Activated CD4-positive, alpha-beta T cell treated with anti-CD3 and anti-CD28 coated beads, Interleukin-2, Interleukin-4, amounts not matched to agents 100 ng/mL and 50 ng/mL, durations not matched to agents 16 hours and 8 hours (primary cell): ENCODE results near the gene UCP3.
"Not testable (repeated sequence)": the region's sequence is repeated elsewhere in the genome, so short reads cannot be mapped to it uniquely, and the experiment has no call there.

Experiments
- DNase-seq: peaks from one replicate; pipeline ENCODE4 v3.0.0-alpha.2; 2020; ENCODE audit warnings: low spot score

Gene UCP3

DNA sequence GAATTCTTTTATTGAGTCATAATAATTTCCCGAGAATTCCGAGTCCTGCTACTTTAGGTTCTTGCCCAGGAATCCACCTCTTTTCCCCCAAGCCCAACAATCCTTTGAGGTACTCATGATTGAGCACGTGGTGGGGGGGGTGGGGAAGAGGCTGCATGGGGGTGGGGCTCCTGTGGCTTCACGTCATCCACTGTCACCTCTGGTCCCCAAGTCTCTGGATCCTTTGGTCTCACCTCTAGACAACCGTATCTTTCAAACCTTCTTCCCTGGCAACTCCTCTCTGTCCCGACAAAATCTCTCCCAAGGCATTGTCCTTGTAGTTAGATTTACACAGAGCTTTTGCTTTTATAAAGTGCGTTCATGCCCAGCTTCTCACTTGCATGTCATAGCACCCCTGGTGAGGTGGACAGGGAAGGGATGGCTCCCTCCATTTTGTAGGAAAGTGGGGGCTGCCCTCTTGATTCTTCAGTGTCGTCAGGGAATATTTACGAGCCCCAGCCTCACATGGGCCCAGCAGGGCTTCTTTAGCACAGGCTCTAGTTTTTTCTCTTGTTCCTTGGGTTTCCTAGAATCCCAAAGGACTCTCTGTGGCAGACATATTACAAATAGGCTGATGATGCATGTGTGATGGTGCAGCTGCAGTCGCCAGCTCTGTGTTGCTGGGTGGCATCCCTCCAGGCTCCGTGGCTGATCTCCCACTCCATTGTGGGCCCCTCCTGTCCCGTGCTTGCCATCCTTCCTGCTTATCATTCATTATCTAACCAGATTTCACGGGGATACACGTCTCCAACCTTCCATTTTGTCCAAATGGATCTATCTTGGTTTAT is 8.4 kb downstream of the UCP3 start:
- peak; percentile 45 for DNase-seq

DNA sequence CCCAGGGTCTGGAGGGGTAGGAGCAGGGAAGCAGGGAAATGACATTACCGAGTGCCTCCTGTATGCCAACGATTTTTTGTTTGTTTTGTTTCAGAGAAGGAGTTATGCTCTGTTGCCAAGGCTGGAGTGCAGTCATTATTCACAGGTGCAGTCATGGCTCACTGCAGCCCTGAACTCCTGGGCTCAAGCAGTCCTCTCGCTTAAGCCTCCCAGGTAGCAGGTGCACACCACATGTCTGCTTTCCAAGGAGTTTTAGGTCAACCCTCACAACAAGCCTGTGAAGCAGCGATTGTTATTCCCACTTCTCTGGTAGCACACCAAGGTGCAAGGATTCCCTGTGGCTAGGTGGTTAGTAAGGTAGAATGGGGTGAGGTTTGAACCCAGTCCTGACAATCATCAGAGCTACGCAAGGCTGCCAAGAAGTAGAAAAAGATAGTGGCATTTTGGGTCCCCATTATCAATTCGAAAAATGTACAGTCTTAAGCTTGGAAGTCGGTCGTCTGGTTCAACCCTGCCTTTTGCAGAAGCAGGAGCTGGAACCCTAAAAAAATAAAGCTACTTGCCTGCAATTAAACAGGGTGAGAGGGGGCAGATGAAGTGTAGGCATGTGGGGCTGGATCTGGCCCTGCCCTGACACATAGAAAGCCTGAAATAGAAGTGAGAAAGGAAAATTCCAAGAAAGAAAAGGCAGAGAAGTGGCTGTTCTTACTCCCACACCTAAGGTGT is 9.1 kb downstream of the UCP3 start:
- no peak for DNase-seq

DNA sequence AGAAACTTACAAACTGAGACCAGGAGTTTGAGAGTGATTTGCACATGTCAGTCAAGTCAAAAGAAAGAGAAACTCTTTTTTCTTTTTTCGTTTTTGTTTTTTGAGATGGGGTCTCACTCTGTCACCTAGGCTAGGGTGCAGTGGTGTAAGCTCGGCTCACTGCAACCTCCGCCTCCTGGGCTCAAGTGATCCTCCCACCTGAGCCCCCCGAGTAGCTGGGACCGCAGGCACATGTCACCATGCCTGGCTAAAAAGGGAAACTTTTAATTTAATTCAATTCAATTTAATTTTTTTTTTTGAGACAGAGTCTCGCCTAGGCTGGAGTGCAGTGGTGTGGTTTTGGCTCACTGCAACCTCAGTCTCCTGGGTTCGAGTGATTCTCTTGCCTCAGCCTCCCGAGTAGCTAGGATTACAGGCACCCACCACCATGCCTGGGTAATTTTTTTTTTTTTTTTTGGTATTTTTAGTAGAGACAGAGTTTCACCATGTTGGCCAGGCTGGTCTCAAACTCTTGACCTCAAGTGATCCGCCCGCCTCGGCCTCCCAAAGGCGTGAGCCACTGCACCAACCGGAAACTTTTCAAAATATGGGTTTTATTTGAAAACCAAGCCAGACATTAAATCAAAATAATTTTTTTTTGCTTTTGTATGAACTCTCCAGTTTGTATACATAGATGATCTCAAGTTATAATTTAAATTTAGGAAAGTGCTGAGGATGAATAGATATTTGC is 9.9 kb downstream of the UCP3 start:
- DNase-seq = no peak

DNA sequence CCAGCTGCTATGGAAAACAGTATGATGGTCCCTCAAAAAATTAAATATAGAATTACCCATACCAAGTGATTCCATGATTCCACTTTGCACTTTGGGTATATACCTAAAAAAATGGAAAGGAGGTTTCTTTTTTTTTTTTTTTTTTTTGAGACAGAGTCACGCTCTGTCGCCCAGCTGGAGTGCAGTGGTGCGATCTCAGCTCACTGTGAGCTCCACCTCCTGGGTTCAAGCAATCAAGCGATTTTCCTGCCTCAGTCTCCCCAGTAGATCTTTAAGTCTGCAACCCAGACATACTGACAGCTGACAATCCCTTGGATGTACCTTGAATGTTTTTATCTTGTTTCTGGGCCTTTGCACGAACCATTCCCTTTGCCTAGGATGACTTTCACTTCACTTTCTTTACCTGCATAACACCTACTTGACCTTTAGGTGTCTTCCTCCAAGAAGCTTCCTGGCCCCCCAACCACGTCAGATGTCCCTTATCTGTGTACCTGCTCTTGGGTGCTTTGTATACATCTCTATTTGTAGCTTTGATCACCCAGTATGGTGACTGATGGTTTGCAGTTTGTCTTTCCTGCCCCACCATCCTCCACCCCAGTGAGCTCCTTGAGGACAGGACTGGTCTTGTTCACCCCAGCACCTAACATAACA is 11.6 kb downstream of the UCP3 start:
- no peak for DNase-seq

DNA sequence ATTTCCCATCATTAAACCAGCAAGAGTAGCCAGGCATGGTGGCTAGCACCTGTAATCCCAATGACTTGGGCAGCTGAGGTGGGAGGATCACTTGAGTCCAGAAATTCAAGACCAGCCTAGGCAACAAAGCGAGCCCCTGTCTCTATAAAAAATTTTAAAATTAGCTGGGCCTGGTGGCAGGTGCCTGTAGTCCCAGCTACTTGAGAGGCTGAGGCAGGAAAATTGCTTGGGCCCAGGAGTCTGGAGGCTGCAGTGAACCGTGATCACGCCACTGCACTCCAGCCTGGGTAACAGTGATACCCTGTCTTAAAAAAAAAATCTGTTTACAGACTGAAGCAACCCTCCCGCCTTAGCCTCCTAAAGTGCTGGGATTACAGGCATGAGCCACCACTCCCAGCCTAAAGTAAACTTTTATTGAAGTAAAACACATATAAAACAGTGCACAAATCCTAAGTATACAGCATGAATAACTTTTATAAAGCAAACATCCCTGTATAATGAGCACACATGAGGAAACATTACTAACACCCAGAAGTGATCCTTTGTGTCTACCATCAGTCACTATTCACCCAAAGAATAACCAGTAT is 12.6 kb downstream of the UCP3 start:
- no peak for DNase-seq

DNA sequence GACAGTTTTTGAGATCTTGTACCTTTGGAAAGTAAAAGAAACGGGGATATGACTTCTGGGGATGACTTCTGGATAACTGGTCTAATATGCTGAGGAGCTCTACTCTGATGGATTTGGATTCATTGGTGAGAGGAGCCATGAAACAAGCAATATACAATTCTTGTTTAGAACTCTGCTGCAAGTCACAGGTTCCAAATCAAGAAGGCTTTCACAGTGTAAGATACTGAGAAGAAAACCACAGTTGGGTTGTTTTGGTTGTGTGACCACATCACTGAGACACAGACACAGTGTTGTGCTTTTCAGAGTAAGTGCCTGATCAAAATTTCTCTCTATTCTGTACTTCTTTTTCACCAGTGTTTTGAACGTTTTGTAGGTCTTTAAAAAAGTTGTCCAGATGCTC is 13.2 kb downstream of the UCP3 start:
- peak; percentile 65 for DNase-seq

DNA sequence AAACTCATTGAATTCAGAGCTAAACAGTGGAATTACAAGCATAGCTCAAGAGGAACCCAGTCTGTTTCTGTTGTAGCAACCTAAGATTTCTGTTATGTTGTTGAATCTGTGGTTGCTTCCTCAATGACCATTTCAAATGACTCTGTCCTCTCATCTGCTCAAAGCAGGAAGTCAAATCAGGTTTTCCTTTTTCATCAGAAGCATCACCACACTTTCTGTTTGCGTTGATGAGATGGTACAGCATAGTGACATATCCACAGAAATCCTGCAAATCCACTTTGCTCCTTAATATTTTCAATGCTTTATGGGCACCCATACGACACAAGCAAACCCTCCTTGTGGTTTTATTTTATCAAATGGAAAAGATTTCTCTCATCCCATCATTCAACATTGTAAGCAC is 13.6 kb downstream of the UCP3 start:
- peak; percentile 85 for DNase-seq

DNA sequence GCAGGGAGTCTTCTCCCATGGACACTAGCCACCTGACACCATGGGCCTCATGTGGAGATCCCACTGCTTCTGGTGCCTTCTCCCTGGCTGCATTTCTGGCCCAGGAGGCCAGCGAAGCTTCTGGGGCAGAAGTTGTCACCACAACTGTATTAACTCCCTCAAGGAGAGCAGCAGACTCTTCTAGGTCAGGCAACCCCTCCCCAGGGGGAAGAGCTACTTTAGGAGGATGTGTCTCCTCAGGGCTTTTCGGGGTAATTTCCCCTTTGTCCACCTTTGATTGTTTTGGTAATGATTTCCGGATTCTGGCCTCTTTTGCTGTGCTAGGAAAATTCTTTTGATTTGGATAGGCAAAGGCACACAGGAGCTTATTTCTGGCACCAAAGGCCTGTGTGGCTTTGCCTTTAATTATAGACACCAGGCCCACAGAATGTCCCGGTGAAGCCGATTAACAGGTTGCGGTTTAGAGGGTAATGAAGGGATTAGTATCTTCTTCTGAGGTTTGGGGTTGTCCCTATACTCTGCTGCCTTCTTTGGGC is 17.3 kb downstream of the UCP3 start:
- DNase-seq = no peak

DNA sequence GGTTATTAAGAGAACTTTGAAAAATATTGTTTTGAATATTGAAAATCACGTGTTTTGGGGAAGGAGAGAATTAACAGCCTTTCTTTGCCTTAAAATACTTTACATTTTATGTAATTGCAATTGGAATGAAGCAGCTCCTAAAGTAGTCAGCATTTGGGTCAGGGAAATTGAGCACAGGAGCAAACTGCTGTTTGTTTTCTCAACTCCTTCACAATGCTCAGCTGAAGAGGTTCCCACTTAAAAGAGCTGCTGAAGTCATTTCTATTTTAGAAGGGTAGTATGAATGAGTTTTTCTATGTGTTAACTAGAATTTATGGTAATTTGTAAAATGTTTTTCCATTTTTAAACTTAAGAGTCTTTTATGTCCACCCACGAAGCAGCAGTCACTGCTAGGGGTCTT is 18.2 kb downstream of the UCP3 start:
- no peak for DNase-seq

DNA sequence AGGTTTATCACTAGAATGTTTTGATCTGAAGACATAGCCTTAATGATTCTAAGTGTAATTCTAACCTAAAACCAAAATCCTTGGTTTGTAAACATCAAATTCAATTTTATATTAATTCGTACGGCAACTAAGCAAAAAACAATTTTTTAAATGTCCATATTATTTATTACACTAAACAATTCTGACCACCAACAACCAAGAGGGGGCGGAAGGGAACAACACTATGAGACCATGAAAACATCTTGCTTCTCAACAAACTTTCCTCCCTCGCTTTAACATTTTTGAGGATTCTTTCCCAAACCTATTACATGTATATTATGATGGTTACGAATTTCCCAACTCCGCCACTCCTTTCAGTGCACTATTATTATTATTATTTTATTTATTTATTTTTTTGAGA is 19.7 kb downstream of the UCP3 start:
- no peak for DNase-seq

DNA sequence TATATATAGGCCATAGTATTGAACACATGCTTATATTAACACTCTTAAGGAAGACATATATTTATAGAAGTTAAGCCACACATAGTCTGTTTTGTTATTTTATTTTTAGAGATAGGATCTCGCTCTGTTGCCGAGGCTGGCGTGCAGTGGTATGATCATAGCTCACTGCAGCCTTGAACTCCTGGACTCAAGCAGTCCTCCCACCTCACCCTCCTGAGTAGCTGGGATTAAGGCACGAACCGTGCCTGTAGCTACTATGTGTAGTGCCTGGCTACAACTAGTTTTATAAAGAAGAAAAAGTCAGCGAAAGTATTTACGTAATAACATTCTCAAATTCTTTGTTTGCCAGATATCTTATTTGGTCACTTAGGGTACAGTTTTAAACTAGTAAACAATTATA is 20.7 kb downstream of the UCP3 start:
- DNase-seq = no peak

DNA sequence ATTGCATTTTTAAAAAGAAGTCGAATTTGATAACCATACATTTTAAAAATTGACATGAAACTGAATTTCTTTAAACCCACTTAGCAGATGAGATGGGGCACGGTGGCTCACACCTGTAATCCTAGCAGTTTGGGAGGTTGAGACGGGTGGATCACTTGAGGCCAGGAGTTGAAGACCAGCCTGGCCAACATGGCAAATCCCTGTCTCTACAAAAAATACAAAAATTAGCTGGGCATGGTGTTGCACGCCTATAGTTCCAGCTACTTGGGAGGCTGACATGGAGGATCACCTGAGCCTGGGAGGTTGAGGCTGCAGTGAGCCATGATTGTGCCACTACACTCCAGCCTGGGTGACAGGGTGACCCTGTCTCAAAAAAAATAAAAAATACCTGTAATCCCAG is 23.2 kb downstream of the UCP3 start:
- DNase-seq = not testable (repeated sequence)

DNA sequence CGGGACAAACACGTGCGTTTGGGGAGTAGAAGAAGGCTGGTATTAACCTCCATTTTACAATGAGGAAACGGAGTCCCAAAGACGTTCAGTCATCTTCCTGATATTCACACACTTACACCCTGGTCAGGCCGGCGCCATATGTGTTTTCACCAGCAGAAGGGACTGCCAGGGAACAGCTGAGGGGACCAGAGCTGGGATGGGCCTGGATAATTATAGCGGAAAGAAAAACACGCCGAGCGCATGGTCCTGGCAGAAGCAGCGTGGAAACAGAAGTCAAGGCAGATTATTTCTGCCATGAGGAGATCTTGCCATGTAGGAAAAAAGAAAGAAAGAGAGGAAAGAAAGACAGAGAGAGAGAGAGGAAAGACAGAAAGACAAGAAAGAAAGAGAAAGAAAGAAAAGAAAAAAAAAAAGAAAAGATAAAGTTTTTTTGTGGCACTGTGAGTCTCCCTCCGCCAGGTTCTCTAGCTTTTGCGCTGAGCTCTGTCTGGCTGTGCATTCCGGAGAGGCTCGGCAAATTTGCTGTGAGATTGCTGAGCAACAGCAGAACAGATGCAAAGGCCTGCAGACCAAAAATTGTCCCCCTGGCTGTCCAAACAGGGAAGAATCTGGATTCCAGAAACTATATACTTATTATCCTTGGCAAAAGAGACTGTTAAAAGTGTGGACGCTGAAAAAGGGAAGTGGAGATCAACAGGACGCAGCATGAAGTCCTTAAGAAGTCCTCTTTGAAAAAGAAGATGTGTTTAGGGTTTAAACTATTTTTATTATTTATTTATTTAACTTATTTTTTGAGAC is 24.9 kb downstream of the UCP3 start:
- no peak for DNase-seq

DNA sequence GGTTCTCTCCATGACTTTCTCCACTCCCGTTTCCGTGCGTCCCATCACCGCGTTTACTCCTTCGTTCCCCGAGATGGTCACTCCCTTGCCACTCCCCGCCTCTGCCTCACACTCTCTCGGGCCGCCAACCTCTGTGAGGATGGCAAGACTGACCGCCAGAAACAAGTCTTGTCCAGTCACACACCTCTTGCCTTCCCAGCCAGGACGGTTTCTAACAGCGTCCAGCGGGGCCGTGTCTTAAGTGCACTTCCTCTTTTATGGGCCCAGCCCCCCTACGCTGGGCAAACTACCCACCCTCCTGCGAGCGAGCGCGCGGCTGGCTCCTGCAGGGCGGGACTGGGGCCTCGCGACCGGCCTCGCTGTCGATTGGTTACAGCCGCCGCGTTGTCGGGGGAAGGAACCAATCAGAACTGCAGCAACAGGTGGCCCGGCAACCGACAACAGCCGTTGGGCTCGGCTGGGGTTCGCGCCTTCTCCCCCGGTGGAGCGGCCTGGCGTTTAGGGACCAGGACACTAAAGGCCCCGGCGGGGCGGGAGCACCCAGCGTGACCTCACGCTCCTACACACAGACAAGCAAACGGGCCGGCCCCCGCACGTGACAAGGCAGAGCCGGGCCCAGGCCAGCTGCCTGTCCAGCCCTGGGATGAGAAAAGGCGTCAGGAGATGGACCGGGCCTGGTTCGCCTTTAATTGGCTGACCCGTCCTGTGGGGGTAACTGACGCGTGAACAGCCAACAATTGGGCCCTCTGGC is 25.7 kb downstream of the UCP3 start:
- DNase-seq = peak; percentile 97

DNA sequence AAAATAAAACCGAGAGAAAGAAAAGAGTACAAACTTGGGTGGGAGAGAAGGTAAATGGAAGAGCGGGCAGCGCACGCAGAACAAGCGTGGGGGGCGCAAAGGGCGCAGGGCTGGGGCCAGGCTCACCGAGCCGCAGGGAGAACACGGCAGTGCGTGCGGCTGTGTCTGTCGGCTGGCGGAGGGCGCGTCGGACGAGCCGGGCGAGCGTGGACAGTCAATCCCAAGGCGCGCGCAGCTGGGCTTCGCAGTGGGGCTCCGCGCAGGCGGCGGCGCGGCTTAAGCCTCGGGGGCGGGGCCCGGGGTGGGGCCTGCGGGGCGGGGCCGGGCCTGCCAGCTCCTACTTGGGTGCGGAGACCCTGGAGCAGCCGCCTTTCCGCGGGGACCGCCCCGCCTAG is 26.3 kb downstream of the UCP3 start, which contains the start of gene UCP2:
Gene UCP2 (minus strand): TSS at position 249 of the 395 bp plus-strand sequence. CDS start 4,465 bp downstream, outside the sequence.
- peak; percentile 91 for DNase-seq

DNA sequence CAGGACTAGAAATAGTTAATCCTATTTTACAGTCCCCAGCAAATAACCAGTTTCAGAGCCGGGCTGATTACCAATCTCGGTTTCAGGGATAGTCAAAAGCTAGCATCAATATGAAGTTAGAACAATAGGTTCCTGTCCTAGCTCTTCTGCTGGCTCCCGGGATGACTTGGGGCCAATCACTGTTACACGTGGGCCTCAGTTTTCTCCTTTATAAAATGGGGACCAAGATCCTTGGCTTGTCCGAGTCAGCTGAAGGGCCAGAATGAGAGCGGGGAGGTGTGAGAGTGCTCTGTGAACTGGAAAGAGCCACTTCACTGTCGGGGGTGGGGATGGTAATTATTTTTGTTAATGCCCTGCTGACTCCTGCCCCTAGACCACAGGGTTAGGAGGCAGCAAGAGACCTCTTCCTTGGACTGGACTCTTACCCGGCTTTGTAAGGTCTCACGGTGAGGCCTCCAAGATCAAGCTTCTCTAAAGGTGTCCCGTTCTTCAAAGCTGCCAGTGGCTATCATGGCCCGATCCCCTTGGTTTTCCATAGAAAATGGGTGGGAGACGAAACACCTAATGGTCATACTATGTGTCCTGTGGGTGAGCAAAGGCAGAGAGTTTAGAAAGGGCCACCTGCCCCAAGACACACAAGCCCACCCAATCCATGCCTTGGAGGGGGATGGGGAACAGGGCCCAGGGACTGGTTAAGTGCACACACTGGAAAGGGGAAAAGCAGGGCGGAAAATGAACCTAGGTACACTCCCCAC is 27.7 kb downstream of the UCP3 start:
- DNase-seq = no peak

DNA sequence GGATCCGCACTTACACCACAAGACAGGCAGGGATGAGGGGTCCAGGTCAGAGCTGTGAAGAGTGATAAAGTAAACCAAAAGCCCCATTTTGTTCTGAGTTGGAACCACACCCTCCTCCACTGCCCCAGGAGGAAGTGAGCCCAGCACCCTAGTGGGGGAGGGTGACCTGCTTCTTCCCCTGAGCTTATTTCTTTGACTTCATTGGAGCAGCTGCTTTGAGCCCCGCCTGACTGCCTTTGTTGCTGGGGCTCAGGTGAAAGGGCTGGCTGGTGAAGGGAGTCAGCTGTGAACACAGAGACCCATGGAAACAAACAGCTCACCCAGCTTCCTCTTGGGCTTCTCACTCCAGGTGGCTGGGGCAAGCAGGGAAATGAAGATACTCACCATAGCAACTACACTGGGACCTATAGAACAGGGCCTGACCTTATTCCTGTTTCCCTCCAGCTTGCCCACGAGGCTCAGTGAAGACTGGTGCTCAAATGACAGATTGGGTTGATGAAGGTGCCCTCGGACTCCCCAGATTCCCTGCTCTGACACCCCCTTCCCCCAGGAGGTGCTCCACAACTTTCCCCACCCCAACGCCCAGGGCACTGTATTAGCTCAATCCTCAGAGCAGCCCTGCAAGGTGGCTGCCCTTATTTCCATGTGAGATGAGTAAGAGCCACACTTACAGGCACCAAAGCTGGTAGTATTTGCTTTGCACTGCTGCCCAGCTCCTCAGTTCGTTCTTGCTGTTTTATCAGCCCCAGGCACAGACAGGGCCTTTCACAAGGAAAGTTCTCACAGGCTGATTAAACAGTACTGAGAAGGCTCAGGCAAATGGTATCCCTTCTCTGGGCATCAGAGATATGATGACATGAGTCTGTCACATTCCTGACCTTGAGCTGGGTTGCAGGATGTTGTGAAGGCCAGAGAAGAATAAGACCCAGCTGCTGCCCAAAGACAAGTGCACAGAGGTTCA is 28.6 kb downstream of the UCP3 start:
- peak; percentile 73 for DNase-seq

DNA sequence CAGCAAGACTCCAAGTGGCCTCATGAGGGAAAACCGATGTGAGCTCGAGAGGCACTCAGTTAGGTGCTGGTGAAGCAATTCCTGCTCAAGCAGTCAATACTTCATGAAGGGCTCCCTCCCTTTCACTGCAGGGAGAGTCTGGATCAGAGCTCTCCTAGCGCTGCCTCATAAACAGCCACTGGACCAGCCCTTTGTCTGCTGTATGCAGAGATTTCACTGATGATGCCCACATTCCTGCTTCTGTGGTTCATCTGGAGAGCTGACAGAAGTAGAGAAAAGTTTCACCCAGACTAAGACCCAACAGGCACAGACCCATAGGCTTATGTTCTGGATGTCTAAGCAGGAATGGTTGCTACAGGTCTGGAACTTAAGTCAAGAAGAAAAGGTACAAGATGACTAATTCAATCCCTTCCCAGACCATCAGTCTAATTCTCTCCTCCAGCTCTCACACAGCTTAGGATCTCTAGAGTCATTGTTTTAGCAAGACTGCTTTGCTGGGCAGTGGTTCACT is 30.3 kb downstream of the UCP3 start:
- no peak for DNase-seq
